Middle frontal gyrus (tissue), 1 donor: Measurements from ENCODE around the gene CRELD1.
"Not testable (repeated sequence)": the region's sequence is repeated elsewhere in the genome, so short reads cannot be mapped to it uniquely, and the experiment has no call there.

Experiments
- DNase-seq: peaks from one replicate; pipeline ENCODE4 v3.0.0-alpha.2; 2015; ENCODE audit warnings: low spot score; ENCODE audit errors: extremely low spot score

CRELD1 gene

DNA sequence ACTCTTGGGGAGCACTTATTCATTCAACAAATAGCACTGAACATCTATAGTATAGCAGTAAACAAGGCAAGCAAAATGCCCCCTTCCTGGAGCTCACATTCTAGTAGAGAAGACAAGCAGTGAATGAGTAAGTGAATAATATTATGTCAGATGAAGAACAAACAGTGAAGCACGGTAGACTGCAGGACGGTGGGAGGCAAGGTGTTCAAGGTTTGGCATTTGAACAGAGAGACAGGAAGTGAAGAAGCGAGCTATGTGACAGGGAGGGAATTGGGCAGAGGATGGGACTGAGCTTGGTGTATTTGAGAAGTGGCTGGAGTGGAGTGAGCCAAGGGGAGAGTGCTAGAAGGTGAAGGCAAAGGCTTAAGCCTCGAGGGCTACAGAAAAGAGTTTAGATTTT is 1.4 kb downstream of the CRELD1 start:
- no peak for DNase-seq

DNA sequence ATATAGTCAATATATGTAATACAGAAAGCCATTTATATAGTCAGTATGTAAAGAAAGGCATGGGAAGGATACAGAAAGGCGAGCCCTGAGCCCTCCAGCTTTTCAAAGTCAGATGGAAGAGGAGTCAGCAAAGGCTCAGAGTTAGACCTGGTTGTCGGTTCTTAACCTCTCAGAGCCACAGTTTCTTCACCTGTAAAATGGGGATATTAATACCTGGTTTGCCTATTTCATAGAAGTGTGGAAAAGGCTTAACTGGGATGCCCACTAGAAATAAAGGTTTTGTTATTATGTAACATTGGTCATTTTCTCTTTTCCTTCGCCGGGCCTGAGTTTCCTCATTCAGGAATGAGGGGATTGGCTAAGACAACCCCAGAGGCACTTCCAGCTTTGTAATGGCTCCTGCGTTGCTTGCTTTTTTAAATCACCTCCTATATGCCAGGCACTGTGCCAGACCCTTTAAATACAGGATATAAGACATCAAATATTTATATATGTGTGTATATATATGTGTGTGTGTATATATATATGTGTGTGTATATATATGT is 2.4 kb downstream of the CRELD1 start:
- DNase-seq, result no peak

- DNase-seq, result no peak
Observed at GRCh38 chr3:9937486-9938238, 4.0 kb downstream of the CRELD1 start.

GRCh38 chr3:9938966-9939365 is 5.3 kb downstream of the CRELD1 start:
- DNase-seq, result no peak

DNA sequence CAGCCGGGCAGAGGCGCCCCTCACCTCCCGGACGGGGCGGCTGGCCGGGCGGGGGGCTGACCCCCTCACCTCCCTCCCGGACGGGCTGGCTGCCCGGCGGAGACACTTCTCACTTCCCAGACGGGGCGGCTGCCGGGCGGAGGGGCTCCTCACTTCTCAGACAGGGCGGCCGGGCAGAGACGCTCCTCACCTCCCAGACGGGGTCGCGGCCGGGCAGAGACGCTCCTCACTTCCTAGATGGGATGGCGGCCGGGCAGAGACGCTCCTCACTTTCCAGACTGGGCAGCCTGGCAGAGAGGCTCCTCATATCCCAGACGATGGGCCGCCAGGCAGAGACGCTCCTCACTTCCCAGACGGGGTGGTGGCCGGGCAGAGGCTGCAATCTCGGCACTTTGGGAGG is 6.3 kb downstream of the CRELD1 start:
- DNase-seq, result not testable (repeated sequence)

DNA sequence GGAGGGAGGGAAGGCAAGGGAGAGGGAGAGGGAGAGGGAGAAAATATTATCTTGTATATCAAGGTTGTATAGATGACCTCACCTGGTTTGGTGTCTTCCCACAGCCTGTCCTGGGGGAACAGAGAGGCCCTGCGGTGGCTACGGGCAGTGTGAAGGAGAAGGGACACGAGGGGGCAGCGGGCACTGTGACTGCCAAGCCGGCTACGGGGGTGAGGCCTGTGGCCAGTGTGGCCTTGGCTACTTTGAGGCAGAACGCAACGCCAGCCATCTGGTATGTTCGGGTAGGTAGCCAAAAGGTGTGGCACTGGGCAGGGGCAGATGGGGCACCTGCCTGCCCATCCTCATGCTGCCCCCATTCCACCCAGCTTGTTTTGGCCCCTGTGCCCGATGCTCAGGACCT is 7.1 kb downstream of the CRELD1 start:
- no peak for DNase-seq

GRCh38 chr3:9942164-9942563 is 8.5 kb downstream of the CRELD1 start:
- no peak for DNase-seq

GRCh38 chr3:9942934-9943690 is 9.5 kb downstream of the CRELD1 start:
- DNase-seq, result no peak

- DNase-seq, result no peak
Observed at GRCh38 chr3:9944271-9944670, 10.6 kb downstream of the CRELD1 start.

DNA sequence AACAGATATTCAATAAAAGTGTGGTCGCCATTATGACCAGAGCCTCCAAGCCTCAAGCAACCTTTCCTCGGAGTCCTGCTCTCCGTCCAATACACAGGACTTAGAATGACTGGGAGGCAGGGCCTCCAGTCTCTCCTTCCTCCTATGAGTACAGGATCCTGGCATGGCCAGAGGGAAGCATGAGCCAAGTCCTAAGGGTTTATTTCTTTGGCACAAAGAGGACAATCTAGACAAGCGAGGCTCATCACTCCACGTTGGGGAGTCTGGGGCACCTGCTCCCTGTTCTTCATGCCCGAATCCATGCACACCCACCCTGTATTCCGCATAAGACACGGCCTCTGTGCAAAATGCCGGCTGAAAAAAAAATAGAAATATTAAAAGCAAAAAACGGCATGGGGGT is 11.7 kb downstream of the CRELD1 start:
- DNase-seq, result no peak

DNA sequence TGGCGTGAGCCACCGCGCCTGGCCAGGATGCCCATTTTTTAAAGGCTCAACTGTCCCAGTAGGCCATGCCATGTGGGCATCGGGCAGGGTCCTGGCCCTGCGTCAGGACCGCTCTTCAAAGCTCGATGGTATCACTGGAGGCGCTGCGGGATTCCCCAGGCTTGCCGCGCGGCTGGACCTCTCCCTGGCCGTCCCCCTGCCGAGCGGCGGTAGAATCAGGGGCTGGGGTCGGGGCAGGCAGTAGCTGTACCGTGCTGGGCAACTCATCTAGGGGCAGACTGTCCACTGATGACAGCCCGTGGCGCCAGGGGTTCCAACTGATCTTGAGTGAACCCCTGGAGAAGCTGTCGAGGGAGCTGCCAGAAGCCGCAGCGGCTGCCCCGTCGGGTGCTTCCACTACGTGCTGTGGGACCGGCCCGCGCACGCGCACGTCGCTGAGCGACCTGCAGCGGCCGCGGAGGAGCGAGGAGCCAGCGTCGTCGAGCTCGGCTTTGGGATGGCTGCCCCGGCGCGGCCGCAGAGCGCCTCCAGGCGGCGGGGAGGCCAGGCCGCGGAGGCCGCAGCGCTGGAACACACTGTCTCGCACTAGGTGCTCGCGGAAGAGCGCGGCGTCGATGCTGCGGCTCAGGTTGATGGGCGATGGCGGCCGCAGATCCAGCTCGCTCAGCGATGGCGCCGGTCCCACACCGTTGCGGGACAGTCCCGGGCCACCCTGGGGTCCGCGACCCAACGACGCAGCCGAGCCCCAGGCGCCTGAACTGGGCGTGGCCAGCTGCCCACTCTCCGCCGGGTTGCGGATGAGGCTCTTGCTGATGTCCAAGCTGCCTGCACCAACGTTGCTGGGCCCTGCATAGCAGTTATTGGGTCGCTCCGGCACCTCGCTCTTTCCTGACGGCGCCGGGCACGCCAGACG is 12.7 kb downstream of the CRELD1 start:
- peak; percentile 60 for DNase-seq

DNA sequence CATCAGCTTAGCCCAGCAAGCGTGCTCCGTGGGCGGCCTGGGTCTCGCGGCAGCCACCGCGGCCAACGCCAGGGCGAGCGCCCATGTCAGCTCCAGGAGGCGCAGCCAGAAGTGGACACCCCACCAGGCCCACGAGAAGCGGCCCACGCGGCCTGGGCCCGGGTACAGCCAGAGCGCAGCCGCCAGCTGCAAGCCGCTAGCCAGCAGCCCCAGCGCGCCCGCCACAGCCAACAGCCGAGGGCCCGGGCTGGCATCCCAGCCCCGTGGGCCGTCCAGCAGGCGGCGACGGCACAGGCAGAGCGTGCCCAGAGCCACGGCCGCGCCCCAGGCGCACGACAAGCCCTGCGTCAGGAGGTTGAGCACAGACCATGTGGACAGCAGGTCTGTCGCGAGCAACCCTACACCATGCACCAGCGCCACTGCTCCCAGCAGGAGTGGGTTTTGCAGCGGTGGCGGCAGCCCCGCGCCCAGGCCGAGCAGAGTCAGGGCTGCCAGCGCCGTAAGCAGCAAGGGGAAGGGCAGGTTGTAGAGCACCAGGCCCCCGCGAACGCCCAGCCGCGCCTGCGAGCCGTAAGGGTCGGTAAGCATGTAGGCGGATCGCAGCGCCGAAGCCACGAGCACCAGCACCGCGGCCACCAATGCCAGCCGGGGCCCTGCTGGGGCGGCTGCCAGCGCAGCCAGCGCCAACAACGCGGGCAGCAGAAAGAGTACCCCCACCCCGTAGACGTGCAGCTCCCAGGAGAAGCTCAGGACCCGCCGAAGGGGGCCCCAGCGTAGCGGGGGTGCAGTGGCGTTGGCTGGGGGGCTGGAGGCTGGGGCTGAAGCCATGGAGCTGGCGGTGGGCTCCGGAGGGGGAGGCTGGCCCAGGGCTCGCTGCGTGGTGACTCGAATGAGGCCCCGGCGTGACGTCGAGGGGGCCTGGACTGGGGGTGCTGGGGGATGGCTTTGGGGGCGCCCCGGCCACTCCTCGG is 13.7 kb downstream of the CRELD1 start:
- no peak for DNase-seq

DNA sequence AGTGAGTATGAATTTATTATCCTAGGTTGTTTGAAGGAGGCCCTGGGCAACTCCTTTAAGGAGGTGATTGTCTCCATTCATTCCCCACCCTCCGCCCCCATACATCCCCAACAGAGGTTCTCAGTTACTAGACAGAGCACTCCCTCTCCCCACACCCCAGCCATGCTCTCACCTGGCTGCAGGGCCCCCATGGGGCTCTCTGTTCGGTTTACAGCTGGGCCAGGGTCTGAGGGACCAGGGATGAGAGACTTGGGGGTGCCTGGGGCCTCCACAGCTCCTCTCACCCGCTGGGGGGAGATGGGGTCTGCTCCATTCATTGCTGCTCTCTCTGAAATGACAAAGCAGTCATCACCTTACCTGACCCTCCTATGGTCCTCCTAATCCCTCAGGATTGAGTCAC is 15.0 kb downstream of the CRELD1 start:
- no peak for DNase-seq

DNA sequence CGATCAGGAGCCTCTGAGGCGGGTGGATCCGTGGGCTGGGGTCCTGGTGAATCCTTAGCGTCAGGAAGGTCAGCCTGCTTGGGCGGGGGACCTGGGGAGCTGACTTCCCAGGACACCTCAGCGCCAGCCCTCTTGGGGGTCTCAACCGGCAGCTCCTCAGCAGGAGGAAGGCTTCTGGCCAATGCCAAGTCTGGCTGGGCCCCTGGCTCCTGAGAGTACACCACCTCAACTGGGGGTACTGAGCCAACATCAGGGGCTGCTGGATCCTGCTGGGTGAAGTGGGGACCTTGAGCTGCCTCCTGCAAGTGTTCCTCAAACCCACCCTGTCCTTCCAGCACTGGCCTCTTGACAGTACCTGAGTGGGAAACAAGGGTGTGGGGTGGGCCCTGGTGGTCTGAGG is 15.5 kb downstream of the CRELD1 start:
- DNase-seq, result no peak

GRCh38 chr3:9949626-9950025 is 16.0 kb downstream of the CRELD1 start:
- DNase-seq, result no peak

GRCh38 chr3:9951126-9951525 is 17.5 kb downstream of the CRELD1 start:
- DNase-seq, result no peak

DNA sequence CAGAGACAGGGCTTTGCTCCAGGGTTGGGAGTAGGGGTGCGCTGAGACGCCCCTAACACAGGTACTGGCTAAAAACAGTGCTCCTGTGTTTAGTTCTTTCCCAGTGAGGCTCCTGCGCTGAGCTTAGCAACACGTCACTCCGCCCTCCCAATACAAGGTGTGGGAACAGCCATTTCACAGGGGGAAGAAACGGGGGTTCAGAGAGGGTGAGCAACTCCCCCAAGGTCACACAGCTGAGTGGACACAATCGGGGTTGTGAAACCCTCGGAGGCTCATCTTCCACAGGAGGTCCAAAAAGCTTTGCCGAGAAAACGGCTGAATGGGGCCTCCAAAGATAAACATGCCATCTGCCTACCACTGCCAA is 17.9 kb downstream of the CRELD1 start:
- DNase-seq, result no peak

DNA sequence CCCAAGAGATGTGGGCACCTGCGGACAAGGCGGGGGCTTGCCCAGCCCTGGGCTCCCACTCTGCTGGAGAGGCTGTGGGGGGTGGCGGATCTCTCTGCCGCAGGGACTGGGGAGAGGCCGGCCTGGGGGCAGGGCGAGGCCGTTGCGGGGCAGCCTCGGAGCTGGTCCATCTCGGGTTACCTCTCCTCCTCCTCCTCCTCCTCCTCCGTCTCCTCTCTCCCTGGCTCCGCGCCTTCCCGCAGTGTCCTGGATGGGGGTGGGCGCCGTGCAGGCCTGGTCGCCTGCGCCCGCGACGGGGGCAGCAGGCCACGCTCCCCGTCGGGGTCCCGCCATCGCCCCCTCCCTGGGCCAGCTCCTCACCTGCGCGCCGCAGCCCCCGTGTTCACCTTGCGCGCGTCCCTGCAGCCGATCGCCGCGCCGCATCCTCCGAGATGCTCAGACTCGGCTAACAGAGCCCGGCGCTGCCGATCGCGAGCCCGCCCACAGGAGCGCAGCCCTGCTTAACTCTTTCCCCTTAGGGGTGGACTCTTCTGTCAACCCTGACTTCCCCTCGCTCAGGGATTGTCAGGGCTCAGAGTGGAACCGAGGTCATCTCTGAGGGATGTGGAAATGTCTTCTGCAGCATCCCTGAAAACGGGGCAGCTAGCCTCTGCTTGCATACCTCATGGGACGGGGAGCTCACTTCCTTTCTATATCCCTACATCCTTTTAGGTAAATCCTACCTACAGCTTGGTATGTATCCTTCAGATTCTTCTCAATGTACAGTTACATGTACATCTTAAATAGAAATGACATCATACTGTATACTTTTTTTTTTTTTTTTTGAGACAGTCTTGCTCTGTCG is 18.6 kb downstream of the CRELD1 start, which contains the start of gene PRRT3:
Gene PRRT3, minus strand, starts transcription at position 447 of the 844 bp plus-strand sequence. CDS start 2,293 bp downstream, outside the sequence.
- no peak for DNase-seq

DNA sequence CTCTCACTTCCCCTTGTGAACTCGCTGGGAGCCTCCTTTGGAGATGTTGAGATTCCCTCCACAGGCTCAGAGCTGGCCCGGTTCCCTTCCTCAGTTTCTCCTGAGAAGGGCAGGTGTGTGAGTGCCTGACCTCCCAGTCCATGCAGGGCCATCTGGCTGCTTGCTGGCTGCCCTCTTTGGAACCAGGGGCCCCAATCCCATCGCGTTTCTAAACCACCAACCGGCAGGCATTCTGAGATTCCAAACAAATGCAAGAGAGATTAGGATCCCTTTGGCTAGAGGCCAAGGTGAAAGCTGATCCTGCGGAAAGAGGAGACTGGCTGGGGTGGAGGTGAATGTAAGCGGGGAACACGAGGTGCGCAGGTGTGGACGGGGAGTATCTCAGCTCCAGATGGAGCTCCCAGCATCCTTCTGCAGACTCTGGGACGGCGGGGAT is 21.5 kb downstream of the CRELD1 start:
- DNase-seq, result no peak
